Measurements from ENCODE around the gene NISCH.

Gene NISCH

GRCh38 chr3:52527732-52528585 lies 72.6 kb downstream of the NISCH start:
- no peak for DNase-seq

DNA sequence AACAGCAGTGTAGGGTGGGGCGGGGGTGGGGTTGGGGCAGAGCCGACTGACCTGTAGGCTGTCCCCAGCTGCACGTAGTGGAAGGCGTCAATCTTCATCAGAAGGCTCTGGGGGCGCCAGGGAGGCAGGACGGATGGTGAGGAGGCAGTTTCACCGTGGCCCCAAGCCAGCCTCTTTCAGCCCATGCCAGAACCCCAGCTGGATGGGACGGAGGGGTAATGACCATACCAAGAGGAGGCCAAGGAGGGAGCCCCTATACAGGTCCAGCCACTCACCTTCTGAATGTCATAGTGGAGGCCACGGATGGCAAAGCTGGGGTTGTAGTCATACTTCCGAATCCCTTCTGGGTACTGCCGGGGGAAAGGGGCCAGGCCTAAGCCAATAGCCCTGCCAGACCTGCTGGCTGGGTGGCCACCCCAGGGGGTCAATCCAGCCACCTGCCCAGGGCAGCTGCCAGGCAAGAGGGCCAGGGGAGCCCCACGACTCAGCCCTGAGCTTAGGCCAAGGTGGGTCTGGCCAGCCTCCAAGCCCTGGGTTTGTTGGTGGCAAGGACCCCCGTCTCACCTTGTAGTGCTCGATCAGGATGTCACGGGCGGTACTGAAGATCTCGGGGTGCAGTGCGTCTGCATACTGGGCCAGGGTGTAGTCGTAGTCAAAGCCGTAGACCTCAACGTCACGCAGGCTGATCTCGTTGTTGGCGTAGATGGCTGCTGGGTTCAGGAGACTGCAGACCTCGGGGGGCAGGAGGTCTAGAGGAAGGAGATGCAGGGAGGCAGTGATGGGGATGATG lies 73.4 kb downstream of the NISCH start:
- DNase-seq = no peak

GRCh38 chr3:52529376-52530333 lies 74.3 kb downstream of the NISCH start:
- no peak for DNase-seq

DNA sequence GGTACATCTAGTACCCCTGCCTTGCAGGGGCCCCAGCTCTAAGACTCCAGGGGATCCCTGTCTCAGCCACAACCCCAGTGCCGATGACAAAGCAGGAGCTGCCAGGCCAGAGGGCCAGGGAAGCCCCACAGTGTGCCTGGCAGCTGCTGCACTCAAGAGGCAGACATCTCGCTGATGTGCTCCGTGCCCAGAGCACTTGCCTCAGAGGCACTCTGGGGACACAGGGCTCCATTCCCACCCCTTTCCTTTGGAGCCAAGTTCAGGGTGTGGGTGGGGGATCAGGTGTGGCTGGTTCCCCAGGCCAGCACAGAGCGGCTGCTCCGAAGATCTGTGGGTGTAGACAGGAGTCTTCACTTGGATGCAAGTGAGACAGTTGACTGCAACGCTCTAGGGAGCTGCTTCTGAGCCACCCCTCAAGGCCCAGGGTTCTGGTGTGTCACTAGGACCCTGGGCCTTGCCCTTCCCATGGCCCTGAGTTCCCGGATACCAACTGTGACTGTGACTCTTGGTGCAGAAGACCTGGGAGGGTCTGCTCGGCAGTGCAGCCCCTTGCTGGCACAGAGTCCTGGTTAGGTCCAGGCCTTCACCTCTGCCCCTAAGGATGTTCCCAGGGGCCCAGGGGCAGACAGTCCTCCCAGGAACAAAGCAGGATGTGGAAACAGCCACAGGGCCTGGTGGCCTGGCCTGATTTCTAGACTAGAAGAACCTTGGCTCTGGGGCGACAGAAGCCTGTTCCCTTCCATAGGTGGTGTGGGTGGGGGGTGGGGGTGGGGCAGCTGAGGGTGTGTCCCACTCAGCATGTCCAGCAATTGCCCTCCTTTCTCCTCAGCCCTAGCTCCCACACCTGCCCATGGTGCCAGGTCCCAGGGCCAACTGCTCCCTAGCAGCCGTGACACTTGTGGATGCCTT lies 75.8 kb downstream of the NISCH start:
- no peak for DNase-seq

DNA sequence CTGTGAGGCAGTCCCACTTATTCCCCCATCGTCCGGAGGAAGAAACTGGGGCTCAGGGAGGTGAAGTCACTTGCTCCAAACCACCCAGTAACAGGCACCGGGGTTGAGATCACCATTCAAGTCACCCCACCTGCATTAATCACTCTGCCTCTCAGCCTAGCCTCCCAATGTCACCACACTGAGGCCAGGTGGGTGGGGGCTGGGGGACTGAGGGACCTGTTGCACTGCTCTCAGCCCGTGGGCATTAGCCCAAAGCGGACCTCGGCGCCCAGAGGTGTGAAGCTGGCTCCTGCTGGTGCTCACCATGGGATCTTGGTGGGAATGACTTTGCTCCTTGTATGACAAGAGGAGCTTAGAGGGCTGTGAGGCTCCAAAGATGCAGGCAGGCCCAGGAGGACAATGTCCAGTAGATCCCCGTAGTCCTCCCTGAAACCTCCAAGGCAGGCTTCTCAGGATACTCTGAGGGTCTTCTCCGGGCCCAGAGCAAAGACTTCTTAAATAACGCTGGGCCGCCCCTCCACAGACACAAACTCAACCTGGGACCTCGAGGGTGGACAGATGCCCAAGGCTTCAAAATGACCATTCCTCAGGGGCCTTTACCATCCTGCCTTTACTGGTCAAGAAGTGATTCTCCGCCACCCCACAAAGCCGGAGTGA lies 76.6 kb downstream of the NISCH start:
- no peak for DNase-seq

- peak in 1 of 2 donors; percentile 14 for DNase-seq
Observed at GRCh38 chr3:52532517-52532837, 77.1 kb downstream of the NISCH start.

GRCh38 chr3:52532838-52533622 lies 77.6 kb downstream of the NISCH start:
- DNase-seq = peak in 1 of 2 donors; percentile 8

DNA sequence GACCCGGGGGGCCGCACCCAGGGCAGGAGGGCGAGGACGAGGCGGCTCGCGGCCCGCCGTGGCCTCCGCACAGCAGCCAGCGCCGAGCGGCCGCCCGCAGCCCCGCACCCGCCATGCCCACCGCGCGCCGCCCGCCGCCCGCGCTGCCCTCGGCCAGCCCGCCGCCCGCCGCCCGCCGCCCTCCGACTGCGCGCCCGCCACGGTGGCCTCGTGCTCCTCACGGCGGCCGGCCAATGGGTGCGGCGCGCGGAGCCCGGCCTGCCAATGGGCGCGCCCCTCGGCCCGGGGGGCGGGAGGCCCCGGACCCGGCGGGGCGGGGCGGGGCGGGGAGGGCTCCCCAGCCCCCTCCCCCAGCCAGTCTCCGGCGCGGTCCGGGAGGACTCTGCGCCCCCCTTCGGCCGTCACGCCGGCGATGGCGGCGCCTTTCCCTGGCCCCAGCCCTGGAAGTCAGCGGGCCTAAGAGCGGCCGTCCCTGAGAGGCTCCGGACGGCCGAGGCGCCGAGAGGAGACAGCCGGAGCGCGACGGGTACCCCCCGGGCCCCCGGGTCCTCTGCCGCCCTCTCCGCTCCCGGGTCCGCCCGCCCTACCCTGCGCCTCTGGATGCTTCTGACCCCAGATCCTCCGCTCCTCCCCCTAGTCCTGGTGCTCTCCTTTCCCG lies 78.3 kb downstream of the NISCH start, which contains the start of gene NT5DC2:
TSS of gene NT5DC2 (minus strand) at position 235 of the 658 bp plus-strand sequence. CDS start at position 115, 120 bp downstream.
- peak; percentile 41 to 58 for DNase-seq

GRCh38 chr3:52534281-52535183 lies 79.1 kb downstream of the NISCH start:
- DNase-seq = no peak

GRCh38 chr3:52535411-52536111 lies 80.2 kb downstream of the NISCH start:
- no peak for DNase-seq

GRCh38 chr3:52536112-52536368 lies 80.6 kb downstream of the NISCH start:
- DNase-seq = no peak

DNA sequence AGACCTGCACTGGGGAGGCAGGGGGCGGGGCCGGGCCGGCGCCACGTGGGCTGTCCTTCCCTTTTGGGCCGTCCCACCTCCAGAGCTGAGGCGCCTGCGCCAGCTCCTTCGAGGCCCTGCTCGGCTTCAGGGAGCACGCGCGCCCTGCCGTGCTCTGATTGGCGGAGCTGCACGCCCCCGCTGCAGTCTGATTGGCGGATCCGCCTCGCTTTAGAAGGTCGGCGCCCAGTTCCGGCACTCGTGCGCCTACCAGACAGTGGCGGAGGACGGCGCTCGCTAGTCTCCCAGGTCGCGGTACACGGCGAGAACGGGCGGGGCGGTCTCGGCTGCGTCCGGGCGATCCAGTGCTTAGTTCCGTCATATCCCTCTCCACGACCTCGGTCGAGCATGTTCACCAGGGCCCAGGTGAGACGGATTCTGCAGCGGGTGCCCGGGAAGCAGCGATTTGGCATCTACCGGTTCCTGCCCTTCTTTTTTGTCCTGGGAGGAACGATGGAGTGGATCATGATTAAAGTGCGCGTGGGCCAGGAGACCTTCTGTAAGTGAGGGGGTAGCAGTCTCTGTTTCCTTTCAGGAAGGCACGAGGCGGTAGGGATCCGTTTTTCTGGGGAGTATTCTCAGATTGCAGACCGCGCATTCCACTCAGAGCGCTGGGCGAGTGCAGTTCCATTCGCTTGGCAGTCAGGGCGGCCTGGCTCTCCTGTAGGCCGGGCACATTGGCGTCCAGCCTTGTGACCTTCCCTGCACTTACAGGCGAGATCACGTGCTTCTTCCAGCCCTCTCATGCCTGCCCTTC lies 81.2 kb downstream of the NISCH start, which contains the start of gene UQCC5:
TSS of gene UQCC5 (plus strand) at position 237 of the 796 bp plus-strand sequence. CDS start at position 388, 151 bp downstream.
- peak; percentile 99 to 100 for DNase-seq

- DNase-seq = peak in 1 of 2 donors; percentile 13
Observed at GRCh38 chr3:52537165-52537620, 81.8 kb downstream of the NISCH start.

- no peak for DNase-seq
Observed at GRCh38 chr3:52537726-52538421, 82.5 kb downstream of the NISCH start.

DNA sequence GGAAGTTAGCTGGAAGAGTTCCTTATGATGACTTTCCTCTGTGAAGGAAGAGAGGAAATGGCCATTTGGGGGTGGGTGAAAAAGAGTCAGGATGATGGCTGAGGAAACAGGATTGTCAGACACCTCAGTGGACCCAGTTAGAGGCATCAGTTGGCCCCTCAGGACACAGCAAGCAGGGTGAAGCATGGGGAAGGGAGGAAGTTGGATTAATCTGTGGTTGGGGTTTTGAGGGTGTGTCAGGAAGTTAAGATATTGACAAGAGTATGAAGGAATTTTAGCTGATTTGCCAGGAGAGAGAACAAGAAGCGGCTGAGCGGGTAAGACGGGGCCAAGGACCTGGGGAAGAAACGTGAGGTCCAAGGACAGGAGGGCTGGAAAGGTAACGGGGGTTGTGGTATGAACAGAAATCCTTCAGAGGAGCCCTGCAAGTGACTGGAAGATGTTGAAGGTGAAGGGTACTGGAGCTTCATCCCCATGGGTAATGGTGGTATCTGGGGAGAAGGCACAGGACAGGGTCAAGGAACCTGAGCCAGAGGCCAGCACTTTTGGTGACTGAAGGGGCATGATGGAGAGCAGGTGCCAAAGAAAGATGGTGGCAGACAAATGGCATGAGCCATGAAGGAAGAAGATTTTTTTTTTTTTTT lies 83.7 kb downstream of the NISCH start:
- DNase-seq = peak in 1 of 2 donors; percentile 14

DNA sequence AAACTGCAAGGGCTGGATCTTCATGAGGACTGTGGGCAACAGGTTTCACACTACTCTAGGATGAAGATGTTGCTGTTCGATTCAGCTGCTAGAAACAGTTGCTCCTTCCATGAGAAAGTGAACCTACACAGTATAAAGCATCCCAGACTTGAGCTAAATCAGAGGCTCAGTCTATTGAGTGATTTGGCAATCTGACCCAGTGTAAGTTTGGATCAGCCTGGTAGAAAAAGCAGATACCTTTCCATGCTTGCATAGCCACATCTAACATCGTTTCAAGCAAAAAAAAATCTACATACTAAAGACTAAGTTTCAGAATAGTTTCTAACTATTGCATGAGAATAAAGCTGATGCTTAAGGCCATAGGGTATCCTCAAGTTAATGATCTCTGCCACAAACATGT lies 85.6 kb downstream of the NISCH start:
- DNase-seq = no peak

Measured in inflammatory macrophage (primary cell).